ENCODE data around the gene USP27X. TPM values are rescaled to one million over a fixed set of nuclear protein-coding genes. Genes with fewer than 3 reads are reported as not detected.
A peak's percentile ranks its signal among the peaks of the same experiment; 100 is the strongest.

The USP27X gene
- total and polyA plus RNA-seq, 4 donors = 5.3 to 12.4 (median 9.3) TPM

DNA sequence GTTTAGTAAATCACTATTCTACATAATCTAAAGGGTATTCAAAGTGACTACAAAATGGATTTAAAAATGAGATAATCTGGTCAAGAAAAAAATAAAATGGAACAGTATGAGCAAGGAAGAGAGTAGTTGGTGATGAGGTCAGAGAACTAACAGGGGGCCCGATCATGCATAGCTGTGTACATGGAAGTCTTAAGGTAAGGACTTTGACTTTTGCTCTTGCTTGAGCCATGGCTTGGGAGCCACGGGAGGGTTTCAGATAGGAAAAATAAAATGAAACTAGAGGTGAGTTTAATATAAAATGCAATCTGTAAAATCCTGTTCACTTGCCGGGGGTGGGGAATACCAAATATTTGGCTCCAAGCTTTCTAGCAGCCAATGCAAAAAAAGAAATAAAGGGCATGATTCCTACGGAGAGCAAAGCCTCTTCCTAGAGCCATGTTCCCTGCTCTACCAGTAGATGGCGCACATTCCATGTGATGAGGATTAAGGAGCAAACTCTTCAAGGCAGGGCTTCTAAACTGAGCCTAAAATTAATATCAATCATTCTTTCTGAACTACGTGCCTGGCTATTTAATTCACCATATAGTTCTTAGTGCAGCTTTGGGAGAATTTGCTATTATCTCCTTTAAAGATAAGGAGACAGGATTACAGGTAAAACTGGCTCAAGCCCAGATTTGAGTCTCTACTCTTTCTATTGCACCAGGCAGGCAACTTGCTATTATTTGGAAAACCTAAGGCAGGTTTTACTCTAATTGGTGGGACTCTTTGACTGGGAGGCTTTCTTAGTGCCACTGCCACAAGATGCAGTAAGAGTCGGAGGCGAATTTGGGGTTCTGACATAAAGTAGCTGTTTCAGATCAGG, 36.3 kb downstream of the USP27X start:
- WGBS (ENCODE audit: insufficient coverage) = 36% methylated on average over 3 of the region's 8 CpGs
- Histone ChIP-seq H3K9me3 (ENCODE audit: control insufficient read depth, insufficient read depth, low read length) (no peaks in the 10 kb centered on the region), H3K27ac (ENCODE audit: low read depth, low read length) (no peak overlapping the region), H3K27me3 (ENCODE audit: control insufficient read depth, insufficient read depth, low read length) (no peaks in the 10 kb centered on the region), H3K4me3 (ENCODE audit: low read depth, low read length) (no peak overlapping the region), H3K36me3 (ENCODE audit: control insufficient read depth, insufficient read depth, low read length) (no peaks in the 10 kb centered on the region), H3K4me1 (ENCODE audit: control insufficient read depth, insufficient read depth, low read length) (no peaks in the 10 kb centered on the region)
- peak in 2 of 6 donors; percentile 66 to 70 for DNase-seq (ENCODE audit: low read depth in 4 of 6, low spot score in 6 of 6)

DNA sequence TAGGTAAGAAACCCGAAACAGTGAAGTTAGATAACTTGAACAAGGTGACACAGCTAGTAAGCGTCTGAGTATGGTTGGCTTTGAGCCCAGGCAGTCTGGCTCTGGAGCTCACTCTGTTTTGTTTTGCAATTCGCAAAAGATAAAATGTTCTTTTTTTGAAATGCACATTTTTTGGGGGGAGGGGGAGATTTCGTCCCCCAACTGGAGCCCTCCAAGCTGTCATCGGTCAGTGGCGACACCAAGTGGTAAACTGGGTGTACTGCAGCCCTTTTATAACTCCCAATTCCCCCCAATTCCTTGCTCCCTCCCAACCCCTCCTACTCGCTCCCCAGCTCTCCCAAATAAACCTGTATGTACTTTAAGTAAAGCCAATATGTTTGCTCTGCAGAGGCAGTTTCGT, 40.3 kb downstream of the USP27X start:
- peak in 2 of 6 donors; percentile 63 to 74 for DNase-seq (ENCODE audit: low read depth in 4 of 6, low spot score in 6 of 6)
- peaks cover 4% of the 10 kb centered on the region for H3K4me1 ChIP-seq (ENCODE audit: control insufficient read depth, insufficient read depth, low read length)
- 59% methylated on average over 3 of the region's 8 CpGs for WGBS (ENCODE audit: insufficient coverage)

GRCh38 chrX:49921109-49921508, 41.8 kb downstream of the USP27X start:
- H3K9me3 ChIP-seq (ENCODE audit: control insufficient read depth, insufficient read depth, low read length) = no peaks in the 10 kb centered on the region
- H3K27me3 ChIP-seq (ENCODE audit: control insufficient read depth, insufficient read depth, low read length) = no peaks in the 10 kb centered on the region
- H3K4me1 ChIP-seq (ENCODE audit: control insufficient read depth, insufficient read depth, low read length) = peaks cover 4% of the 10 kb centered on the region
- H3K4me3 ChIP-seq (ENCODE audit: low read depth, low read length) = no peak overlapping the region
- H3K27ac ChIP-seq (ENCODE audit: low read depth, low read length) = no peak overlapping the region
- 90% methylated on average over 2 of the region's 2 CpGs for WGBS (ENCODE audit: insufficient coverage)
- DNase-seq (ENCODE audit: low read depth in 4 of 6, low spot score in 6 of 6) = no peak
- H3K36me3 ChIP-seq (ENCODE audit: control insufficient read depth, insufficient read depth, low read length) = no peaks in the 10 kb centered on the region

More for the DNA sequence above, 40.3 kb downstream of the USP27X start:
- H3K36me3 ChIP-seq (ENCODE audit: control insufficient read depth, insufficient read depth, low read length) = no peaks in the 10 kb centered on the region
- no peaks in the 10 kb centered on the region for H3K9me3 ChIP-seq (ENCODE audit: control insufficient read depth, insufficient read depth, low read length)
- no peak overlapping the region for H3K27ac ChIP-seq (ENCODE audit: low read depth, low read length)
- H3K4me3 ChIP-seq (ENCODE audit: low read depth, low read length) = no peak overlapping the region
- H3K27me3 ChIP-seq (ENCODE audit: control insufficient read depth, insufficient read depth, low read length) = no peaks in the 10 kb centered on the region

DNA sequence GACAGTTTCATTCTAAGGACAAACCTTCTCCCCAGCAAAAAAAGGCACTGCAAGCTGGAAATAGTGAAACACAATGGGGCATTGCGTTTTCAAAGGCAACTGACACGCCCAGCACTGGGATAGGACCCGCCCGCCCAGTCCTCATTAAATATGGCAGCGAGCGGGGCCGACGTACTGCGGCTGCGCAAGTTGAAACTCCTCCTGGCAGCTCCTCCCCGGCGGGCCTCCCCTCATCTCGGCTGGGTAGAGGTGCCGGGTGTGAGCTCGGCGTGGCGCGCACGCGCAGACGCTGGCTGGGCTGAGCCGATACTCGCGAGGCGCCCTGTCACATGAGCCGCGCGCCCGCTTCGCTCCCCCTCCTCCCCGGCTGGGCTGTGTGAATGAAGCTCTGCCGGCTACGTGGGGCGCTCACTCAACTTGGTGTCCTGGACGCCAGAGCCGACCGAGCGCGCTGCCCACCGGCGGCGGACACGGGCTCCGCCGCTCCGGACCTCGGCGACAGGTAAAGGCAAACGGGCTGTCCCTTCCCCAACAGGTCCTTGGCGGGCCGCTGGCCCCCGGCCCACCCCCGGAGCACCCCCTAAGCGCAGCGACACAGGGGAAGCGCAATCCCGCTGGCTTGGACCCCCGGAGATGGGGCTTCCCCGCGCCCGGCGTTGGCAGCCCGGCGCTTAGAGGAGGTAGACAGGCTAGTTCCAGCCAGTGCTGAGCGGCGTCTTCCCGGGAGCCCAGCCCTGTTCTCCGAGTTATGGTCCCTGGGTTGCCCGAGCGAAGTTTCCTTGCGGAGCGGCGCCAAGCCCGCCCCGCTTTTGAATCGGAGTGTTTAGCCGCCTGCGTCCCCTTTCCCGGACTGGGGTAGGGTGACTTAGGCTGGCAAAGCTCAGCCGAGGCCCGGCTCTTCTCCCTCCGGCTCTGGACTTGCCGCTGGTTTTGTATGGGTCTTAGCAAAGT, 43.3 kb downstream of the USP27X start, which contains the start of gene CLCN5:
TSS of gene CLCN5 (plus strand) at position 306 of the 951 bp plus-strand sequence. CDS start 2,703 bp downstream, outside the sequence.
- H3K4me3 ChIP-seq (ENCODE audit: low read depth, low read length) = peak within 1 kb of the TSS; percentile 64
- WGBS (ENCODE audit: insufficient coverage) = 28% methylated on average over 83 of the region's 83 CpGs
- H3K27me3 ChIP-seq (ENCODE audit: control insufficient read depth, insufficient read depth, low read length) = no peaks in the 10 kb centered on the region
- no peaks in the 10 kb centered on the region for H3K36me3 ChIP-seq (ENCODE audit: control insufficient read depth, insufficient read depth, low read length)
- H3K4me1 ChIP-seq (ENCODE audit: control insufficient read depth, insufficient read depth, low read length) = peaks cover 4% of the 10 kb centered on the region
- no peaks in the 10 kb centered on the region for H3K9me3 ChIP-seq (ENCODE audit: control insufficient read depth, insufficient read depth, low read length)
- peak within 1 kb of the TSS; percentile 77 for H3K27ac ChIP-seq (ENCODE audit: low read depth, low read length)
- DNase-seq (ENCODE audit: low read depth in 4 of 6, low spot score in 6 of 6) = peak; percentile 72 to 98 (median 84)

GRCh38 chrX:49925176-49925575, 45.9 kb downstream of the USP27X start:
- no peak for DNase-seq (ENCODE audit: low read depth in 4 of 6, low spot score in 6 of 6)
- H3K4me1 ChIP-seq (ENCODE audit: control insufficient read depth, insufficient read depth, low read length) = peaks cover 4% of the 10 kb centered on the region
- no peak overlapping the region for H3K27ac ChIP-seq (ENCODE audit: low read depth, low read length)
- H3K27me3 ChIP-seq (ENCODE audit: control insufficient read depth, insufficient read depth, low read length) = no peaks in the 10 kb centered on the region
- no peaks in the 10 kb centered on the region for H3K9me3 ChIP-seq (ENCODE audit: control insufficient read depth, insufficient read depth, low read length)
- H3K36me3 ChIP-seq (ENCODE audit: control insufficient read depth, insufficient read depth, low read length) = no peaks in the 10 kb centered on the region
- WGBS (ENCODE audit: insufficient coverage) = no CpG with 5 or more reads among the region's 2 CpGs
- H3K4me3 ChIP-seq (ENCODE audit: low read depth, low read length) = no peak overlapping the region

DNA sequence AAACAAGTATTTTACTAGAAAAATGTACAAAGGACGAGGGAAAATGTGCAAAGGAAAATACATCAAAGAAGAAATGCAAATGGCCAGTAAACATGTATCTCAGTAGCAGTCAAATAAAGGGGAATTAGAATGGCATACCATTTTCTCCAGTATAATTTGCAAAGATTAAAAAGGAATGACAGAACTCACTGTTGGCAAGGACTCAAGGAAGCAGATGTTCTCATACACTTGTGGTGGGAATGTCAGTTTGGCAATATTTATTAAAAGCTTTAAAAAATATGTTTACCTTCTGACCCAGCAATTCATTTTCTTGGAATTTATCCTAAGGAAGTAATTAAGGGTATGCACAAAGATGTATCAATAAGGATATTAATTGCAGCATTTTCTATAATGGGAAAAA, 50.8 kb downstream of the USP27X start:
- Histone ChIP-seq H3K27me3 (ENCODE audit: control insufficient read depth, insufficient read depth, low read length) (no peaks in the 10 kb centered on the region), H3K9me3 (ENCODE audit: control insufficient read depth, insufficient read depth, low read length) (no peaks in the 10 kb centered on the region), H3K4me3 (ENCODE audit: low read depth, low read length) (no peak overlapping the region), H3K4me1 (ENCODE audit: control insufficient read depth, insufficient read depth, low read length) (no peaks in the 10 kb centered on the region), H3K27ac (ENCODE audit: low read depth, low read length) (no peak overlapping the region), H3K36me3 (ENCODE audit: control insufficient read depth, insufficient read depth, low read length) (no peaks in the 10 kb centered on the region)
- peak in 2 of 6 donors; percentile 10 to 61 for DNase-seq (ENCODE audit: low read depth in 4 of 6, low spot score in 6 of 6)
- WGBS (ENCODE audit: insufficient coverage) = no CpG with 5 or more reads among the region's 1 CpG

Other genes with a start within 250 kb of the USP27X start
- not detected for gene PAGE1, start 183.5 kb upstream of the USP27X start, total RNA-seq
- not detected for gene PAGE1, start 183.5 kb upstream of the USP27X start, polyA plus RNA-seq (ENCODE audit: insufficient read length in 2 of 2)
- under 1 TPM in 1 of 2 donors, not detected in 1; 0.55 TPM for gene PAGE4, start 50.2 kb upstream of the USP27X start, total RNA-seq
- gene PAGE4, start 50.2 kb upstream of the USP27X start, polyA plus RNA-seq (ENCODE audit: insufficient read length in 2 of 2) = not detected
- gene CLCN5, start 43.1 kb downstream of the USP27X start, total RNA-seq = 10 to 100 TPM; 18.7 to 28.9 TPM
- 1 to 10 TPM; 6.9 to 8.8 TPM for gene CLCN5, start 43.1 kb downstream of the USP27X start, polyA plus RNA-seq (ENCODE audit: insufficient read length in 2 of 2)

All from spinal cord (tissue), 10 donors.